ENCODE measurements around the gene TRIM28.

Gene TRIM28

GRCh38 chr19:58549664-58550361 lies 5.9 kb downstream of the TRIM28 start:
- no peak for DNase-seq

DNA sequence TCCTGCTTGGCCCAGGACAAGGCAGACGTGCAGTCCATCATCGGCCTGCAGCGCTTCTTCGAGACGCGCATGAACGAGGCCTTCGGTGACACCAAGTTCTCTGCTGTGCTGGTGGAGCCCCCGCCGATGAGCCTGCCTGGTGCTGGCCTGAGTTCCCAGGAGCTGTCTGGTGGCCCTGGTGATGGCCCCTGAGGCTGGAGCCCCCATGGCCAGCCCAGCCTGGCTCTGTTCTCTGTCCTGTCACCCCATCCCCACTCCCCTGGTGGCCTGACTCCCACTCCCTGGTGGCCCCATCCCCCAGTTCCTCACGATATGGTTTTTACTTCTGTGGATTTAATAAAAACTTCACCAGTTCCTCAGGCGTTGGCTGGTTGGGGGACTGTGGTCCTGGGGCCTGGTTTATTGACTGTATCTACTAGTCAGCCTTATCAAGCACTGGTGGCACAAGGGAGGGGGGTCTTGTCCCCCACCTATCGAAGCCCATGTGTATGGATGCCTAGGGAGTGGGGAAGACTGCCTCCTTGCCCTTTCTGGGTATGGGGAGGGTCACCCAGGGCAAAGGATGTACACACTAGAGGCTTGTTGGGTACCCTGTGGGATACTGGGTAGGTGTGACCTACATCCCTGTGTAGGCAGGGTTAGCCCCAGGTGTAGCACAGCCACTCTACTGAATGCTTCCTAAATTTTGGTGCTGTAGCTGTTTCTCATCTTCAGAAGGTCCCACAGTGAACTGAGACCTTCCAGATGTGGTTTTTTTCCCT lies 6.7 kb downstream of the TRIM28 start:
- no peak for DNase-seq

DNA sequence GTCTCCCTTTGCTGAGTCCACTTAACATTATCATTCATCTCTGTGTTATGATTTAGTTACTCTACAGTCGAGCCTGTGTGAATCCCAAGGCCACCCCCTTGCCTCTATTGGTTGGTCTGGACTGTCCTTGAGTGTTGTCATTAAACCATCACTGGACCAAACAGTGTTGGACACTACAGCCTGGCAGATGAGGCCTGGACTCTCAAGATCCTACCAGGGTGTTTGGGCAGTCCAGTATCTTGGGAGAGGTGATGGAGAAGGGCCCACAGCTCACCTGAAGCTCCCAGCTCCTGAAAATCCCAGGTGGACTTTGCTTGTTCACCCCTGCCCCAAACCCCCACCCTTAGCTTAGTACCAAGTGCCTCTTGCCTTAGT lies 7.2 kb downstream of the TRIM28 start:
- no peak for DNase-seq

DNA sequence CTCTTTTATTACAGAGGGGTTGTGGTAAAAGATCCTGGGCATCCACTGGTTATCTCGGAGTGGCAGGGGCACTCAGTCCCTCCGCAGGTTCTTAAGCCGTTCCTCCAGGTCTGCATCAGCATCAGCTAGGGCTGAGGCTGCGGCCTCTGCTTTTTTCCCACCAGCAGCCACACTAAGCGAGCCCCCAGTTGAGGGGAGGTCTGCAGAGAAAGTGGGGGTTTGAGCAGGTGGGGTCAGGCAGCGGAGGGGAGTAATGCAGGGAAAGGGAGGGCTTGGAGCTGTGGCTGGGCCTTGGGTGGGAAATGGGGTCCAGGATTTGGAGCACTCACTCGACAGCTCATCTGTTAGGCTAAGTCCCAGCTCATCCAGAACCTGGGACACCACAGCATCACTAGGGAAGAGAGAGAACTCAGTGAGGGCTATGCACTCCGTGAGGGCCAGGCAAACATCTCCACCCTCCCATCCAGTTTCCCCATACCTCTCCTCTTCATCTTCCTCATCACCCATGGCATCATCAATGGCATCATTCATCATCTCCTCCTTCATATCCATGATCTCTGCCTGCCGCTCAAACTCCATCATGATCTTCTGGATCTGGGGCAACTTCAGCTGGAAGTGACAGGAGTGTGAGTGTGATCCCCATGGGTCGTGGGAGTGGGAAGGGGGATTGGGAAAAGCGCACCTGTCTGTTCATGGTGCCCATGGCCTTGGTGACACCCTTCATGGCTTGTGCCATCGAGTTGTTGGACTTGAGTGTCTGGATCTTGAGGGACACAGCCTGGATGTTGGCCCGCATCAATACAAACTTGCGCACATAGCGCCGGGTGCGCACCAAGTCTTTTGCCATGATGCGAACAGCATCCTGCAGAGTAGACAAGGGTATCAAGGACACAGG lies 8.0 kb downstream of the TRIM28 start:
- DNase-seq: no peak

DNA sequence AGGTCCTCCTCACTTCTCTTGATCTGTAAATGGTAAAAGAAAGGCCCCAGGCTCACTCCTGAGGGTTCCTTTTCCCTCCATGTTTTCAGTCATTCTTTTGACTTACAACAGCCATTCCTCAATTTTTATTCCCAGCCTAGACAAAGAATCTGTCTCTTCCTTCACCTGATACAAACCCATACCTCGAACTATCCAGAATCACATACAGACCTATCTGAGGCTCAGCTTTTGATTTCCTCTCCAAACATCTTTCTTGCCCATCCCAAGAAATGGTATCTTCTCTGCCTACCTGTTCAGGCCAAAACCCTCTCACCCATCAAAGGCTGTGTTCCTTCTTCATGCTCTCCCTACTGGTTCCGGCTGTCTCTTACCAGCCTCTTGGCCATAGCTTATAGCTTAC lies 8.8 kb downstream of the TRIM28 start:
- DNase-seq: no peak

DNA sequence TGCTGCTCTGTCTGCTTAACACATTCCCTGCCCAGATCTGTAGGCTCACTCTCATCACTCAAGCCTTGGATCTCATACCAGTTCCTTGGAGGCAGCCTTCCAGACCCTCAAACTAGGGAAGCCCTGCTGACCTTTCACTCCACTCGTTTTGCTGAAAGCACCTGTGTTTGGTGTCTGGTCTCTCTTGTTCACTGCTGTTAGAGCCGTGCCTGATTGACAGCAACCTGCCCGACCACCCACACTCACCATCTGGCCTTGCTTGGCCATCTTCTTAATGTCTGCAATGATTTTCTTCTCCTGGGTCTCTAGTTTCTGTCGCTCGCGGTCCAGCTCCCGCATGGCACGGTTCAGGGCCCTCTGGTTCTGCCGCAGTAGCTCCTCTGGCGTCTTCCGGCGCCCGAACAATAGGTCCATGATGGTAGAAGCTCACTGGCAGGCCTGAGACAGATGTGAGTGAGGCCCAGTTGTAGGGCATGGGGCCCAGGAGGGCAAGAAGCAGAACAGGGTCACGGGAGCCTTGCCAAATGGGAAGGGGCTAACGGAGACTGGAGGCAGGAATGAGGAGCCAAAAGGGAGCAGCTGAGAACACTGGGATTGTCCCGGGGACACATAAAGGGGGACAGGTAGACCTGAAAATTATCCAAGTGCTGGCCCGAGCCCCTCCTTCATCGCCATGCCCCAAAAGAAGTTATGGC lies 10.1 kb downstream of the TRIM28 start:
- no peak for DNase-seq

DNA sequence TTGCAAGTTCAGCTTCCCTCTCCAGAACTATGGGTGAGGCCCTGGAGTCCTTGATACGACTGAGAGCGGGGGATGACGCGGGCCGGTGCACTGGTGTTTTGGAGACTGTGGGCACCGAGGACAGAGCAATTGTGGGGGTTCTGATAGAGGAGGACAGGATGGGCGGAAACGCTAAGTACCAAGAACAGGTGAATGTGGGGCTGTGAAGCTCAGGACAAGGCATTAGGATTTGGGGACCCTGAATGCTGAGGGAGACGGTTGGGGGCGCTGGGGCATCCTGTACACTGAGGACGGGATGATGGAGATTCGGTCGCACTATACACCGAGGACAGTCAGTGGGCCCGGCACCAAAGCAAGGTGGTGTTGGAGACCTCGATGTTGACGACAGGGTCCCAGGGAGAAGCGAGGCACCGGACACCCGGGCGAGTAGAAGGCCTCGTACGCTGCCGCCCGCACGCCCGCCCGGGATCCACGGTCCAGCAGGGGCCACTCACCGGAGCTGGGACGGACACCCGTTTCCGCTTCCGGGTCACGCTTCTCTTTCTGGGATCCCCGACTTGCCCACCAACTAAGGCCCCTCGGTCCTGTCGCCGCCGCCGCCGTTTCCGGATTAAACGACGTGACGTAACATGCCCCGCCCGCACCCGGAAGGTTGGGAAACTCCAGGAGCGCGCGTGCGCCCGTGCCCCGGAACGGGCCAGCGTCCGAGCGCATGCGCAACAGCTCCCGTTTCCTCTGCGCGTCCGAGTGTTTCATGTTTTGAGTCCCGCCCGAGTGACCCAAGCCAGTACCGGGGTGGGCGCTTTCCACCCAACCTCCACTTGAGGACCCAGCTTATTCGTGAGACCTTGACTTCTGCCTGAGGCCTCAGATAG lies 10.9 kb downstream of the TRIM28 start, which contains the start of gene CHMP2A:
Gene CHMP2A (minus strand): TSS at position 612 of the 875 bp plus-strand sequence. CDS start 893 bp downstream, outside the sequence.
- DNase-seq: peak; percentile 97

DNA sequence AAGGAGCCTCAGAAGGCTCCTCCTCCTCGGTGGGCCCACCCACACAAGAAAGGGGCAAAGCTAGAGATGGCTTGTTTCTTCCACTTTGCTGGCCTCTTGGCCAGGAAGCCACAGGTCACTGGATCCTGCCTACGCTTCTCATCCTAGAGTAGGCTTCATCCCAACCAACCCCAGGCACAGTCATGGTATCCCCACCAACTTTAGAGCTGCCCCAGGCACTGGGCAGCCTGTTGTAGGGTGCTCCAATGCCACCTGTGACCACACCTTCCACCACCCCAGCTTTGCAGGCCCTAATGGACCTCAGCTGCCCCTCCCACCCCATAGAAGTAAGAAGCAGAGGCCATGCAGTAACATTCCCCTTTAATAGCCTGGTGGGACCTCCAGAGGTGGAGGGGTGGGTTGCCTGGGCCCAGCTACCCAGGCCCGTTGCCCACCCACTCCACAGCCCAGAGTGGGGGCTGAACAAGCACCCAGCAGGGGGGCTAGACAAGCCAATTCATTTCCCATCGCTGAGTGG lies 11.6 kb downstream of the TRIM28 start:
- no peak for DNase-seq

- peak; percentile 18 for DNase-seq
These were observed 12.2 kb downstream of the TRIM28 start for GRCh38 chr19:58555920-58556621.

GRCh38 chr19:58556622-58557220 lies 12.9 kb downstream of the TRIM28 start:
- peak; percentile 15 for DNase-seq

DNA sequence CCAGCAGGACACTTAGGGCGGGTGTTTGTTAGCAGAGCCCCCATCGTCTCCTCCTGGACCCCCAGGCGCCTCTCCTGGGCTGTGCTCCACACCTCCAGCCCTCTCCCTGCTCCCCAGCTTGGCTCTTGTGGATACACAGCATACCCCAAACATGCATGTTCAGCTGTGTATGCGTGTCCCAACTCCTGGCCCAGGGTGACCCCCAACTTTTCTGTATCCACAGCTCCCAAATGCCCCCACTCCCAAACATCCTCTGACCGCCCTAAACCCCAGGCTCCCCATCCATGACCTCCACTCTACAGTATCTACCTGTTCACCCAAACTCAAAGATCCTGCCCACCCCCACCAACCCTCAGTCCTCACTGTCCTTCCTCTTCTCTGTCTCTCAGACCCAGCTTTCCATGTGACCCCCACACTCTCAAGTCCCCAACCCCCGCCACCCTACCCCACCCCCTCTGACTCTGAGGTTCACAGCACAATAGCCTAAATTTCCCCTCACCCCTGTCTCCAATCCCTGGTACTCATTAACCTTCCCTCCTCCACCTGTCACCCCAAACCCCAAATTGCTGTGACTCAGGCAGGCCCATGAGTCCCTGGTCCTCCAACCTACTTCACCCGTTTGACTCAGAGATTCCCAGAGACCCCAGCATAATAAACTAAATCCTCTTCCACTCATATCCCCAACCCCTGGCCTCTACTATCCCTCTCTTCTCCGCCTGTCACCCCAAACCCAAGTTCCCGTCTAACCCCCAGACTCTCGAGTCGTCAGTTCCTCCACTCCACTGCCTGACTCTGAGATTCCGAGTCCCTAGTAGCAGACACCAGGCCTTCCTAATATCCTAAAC lies 13.6 kb downstream of the TRIM28 start:
- peak; percentile 19 for DNase-seq

DNA sequence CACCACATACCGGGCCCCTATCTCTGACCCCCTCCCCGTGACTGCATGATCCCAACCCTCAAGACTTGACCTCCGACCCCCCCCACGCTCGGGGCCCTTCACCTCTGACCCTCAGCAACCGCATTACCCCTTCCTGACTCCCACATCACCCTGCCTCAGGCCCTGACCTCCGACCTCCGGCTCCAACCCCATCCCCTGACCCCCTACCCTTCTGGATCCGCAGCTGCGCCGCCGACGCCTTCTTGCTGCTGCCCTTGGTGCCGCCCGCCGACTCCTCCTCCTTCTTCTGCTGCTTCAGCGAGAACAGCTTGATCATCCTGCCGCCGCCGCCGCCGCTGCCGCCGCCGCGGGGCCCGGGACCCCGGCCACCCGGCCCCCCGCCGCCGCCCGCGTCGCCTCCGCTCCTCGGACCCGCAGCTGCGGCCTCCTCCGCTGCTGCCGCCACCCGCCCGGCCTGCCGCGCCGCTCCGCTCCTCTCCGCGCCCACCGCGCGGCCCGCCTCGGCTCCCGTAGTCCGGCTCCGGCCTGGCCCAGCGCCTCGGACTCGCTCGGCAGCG lies 14.3 kb downstream of the TRIM28 start, which contains the start of gene UBE2M:
Gene UBE2M (minus strand): TSS at position 546 of the 557 bp plus-strand sequence. CDS start 230 bp downstream, at position 316.
- DNase-seq: no peak

GRCh38 chr19:58558623-58559274 lies 14.9 kb downstream of the TRIM28 start:
- DNase-seq: peak; percentile 99

DNA sequence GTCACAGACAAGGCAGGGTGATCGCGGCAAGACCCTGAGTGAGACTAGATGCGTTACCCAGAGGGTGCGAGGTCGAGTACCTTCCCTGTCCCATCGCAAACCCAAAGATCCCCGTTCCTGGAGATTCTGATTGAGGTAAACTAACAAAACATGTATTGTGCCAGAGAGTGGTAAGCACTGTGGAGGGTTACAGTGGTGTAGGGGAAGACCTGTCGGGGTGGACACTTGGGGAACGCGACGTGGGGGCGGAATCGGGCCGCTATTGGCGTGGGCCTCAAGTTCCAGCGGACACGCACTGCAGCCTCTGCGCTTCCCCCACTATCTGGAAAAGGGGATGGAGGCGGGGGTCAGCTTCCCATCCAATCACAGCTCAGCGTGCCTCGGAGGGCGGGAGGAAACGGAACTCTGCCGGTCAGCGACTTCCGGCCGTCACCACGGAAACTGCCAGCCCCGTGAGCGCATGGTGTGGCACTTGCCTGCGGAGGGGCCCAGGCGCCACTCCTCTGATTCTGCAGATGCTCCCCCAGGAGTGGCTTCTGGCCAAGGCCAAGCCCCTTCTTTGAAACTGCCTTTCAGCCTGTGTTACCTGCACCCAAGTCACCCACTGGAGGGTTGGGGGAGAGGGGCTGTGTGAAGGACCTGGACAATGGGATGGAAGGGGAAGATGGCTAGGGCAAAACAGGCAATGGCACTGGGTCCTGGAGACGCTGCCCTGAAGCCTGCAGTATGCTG lies 15.6 kb downstream of the TRIM28 start:
- peak; percentile 47 for DNase-seq

DNA sequence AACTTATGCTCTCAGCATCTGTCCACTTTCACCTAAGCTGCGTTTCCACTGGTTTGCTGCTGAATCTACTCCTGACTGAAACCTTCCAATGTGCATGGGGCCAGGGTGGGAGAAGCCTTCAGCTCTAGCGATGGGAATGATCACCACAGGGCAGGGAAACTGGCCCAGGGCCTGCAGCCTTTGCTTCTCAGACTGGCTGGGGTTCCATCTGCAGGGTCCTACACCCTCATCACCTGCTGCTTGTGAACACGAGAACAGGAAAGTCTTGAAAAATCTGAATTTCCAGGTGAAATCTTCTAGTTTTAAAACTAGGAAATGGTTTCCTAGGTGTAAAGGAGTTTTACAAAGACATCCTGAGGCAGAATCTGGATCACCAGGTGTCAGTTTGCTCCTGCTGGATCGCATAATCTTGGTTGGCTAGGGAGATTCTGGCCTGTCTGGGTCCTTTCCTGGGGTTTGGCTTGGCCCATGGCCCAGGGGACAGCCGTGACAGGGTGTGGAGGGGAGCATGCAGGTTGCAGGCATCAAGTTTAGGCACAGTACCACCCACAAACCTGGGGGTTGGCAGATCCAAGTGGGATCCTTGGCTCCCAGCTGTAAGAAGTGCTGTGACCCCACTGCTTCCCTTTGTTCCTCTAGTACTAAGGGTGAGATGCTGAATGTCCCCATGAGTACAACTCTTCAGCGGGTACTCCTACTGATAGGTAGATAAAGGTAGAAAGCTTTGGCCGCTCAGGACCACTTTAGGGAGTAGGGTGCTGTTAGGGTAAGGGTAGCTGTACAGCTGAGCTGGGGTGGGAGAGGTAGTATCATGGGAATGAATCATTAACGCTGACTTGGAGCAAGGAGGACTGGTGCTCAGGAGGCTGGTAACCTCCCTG lies 16.4 kb downstream of the TRIM28 start:
- DNase-seq: no peak

DNA sequence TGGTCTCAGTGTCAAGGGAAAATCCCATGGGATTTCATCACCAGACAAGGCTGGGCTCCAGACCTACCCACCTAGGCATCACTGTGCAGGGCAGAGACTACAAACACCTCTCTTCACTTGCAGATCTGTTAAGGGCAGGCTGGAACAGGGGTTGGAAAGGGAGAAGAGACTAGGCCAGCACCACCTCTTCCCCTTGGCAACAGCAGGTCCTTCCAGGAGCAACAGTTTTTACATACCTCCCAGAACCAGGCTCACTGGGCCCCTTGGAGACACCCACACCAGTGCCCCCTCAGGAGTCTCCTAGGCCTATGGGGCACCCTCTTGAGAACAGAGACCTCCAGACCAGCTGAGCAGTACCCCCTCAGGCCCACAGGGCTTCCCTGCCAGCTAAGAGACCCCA lies 17.1 kb downstream of the TRIM28 start:
- no peak for DNase-seq
